Measurements from ENCODE around the gene MSH2. TPM values are rescaled to one million over a fixed set of nuclear protein-coding genes. Genes with fewer than 3 reads are reported as not detected.
"Not testable (repeated sequence)": the region's sequence is repeated elsewhere in the genome, so short reads cannot be mapped to it uniquely, and the experiment has no call there.

The MSH2 gene
- total and polyA plus RNA-seq, 3 donors from 2014 or later: 23.5 to 25.3 (median 24.3) TPM

GRCh38 chr2:47499093-47499492 lies 96.1 kb downstream of the MSH2 start:
- H3K27ac ChIP-seq: no peak overlapping the region
- no peak overlapping the region for H3K4me3 ChIP-seq
- no peaks in the 10 kb centered on the region for H3K9me3 ChIP-seq
- no peaks in the 10 kb centered on the region for H3K36me3 ChIP-seq (ENCODE audit: low read depth, missing control alignments)
- no peak for TF ChIP-seq CTCF (IDR thresholded peaks at IDR 0.05)
- TF ChIP-seq POLR2A (IDR thresholded peaks at IDR 0.05): no peak
- intact Hi-C loops (cut with DNase I; ENCODE audit: low total_unique reads): no loop called here
- no peak for DNase-seq
- H3K27me3 ChIP-seq: no peaks in the 10 kb centered on the region
- no peaks in the 10 kb centered on the region for H3K4me1 ChIP-seq
- WGBS, 2 donors: 78 to 90% methylated on average over 3 of the region's 3 CpGs

- Histone ChIP-seq H3K4me3 (no peak overlapping the region), H3K9me3 (no peaks in the 10 kb centered on the region), H3K4me1 (no peaks in the 10 kb centered on the region), H3K27ac (no peak overlapping the region), H3K36me3 (ENCODE audit: low read depth, missing control alignments) (no peaks in the 10 kb centered on the region), H3K27me3 (no peaks in the 10 kb centered on the region)
- DNase-seq: no peak
- TF ChIP-seq CTCF (IDR thresholded peaks at IDR 0.05) (no peak), POLR2A (IDR thresholded peaks at IDR 0.05) (no peak)
- intact Hi-C loops (cut with DNase I; ENCODE audit: low total_unique reads): no loop called here
- WGBS, 2 donors: 94 to 95% methylated on average over 7 of the region's 7 CpGs
Observed at GRCh38 chr2:47499621-47500309, 96.8 kb downstream of the MSH2 start.

GRCh38 chr2:47501374-47502200 lies 98.6 kb downstream of the MSH2 start:
- Histone ChIP-seq H3K4me3 (no peak overlapping the region), H3K4me1 (no peaks in the 10 kb centered on the region), H3K9me3 (no peaks in the 10 kb centered on the region), H3K27me3 (no peaks in the 10 kb centered on the region), H3K36me3 (ENCODE audit: low read depth, missing control alignments) (no peaks in the 10 kb centered on the region), H3K27ac (no peak overlapping the region)
- whole genome bisulfite sequencing, 2 donors: 85 to 90% methylated on average over 3 of the region's 3 CpGs
- no peak for DNase-seq
- TF ChIP-seq POLR2A (IDR thresholded peaks at IDR 0.05) (no peak), CTCF (IDR thresholded peaks at IDR 0.05) (no peak)
- intact Hi-C loops (cut with DNase I; ENCODE audit: low total_unique reads): no loop called here

- H3K4me3 ChIP-seq; H3K27ac ChIP-seq; H3K4me1 ChIP-seq; H3K36me3 ChIP-seq (ENCODE audit: low read depth, missing control alignments); intact Hi-C loops (cut with DNase I; ENCODE audit: low total_unique reads); DNase-seq; H3K27me3 ChIP-seq; H3K9me3 ChIP-seq: not testable (repeated sequence)
- WGBS, 2 donors: 87 to 88% methylated on average over 2 of the region's 2 CpGs
Observed at GRCh38 chr2:47502498-47502897, 99.5 kb downstream of the MSH2 start.

GRCh38 chr2:47503481-47504070 lies 100.6 kb downstream of the MSH2 start:
- Histone ChIP-seq H3K4me3 (no peak overlapping the region), H3K4me1 (no peaks in the 10 kb centered on the region), H3K27ac (no peak overlapping the region), H3K9me3 (no peaks in the 10 kb centered on the region), H3K36me3 (ENCODE audit: low read depth, missing control alignments) (no peaks in the 10 kb centered on the region), H3K27me3 (no peaks in the 10 kb centered on the region)
- no peak for DNase-seq
- intact Hi-C loops (cut with DNase I; ENCODE audit: low total_unique reads): no loop called here
- WGBS, 2 donors: 91 to 93% methylated on average over 6 to 8 of the region's 8 CpGs
- TF ChIP-seq POLR2A (IDR thresholded peaks at IDR 0.05) (no peak), CTCF (IDR thresholded peaks at IDR 0.05) (no peak)
